HL-60 (cell line): Measurements from ENCODE around the gene CTBP2.

ENCODE experiments used
- DNase-seq, 2 experiments: peaks; one replicate each; pipeline ENCODE4 v3.0.0-alpha.2; 2010 to 2020; ENCODE audit warnings: low read depth in 1 of 2, low spot score in 1 of 2
- H3K27ac ChIP-seq: fragments of 250-450 bp; sonication (Bioruptor Pico); replicated peaks from 2 replicates; pipeline ENCODE4 v1.5.1; 2020; ENCODE audit warnings: mild to moderate bottlenecking, moderate library complexity
- H3K27me3 ChIP-seq: fragments of 250-450 bp; sonication (Bioruptor Pico); 2 replicates; pipeline ENCODE4 v1.5.1; 2021; ENCODE audit warnings: mild to moderate bottlenecking, moderate library complexity; ENCODE audit not compliant: insufficient read depth, poor library complexity, severe bottlenecking
- H3K4me3 ChIP-seq: replicated peaks from 2 replicates; pipeline ENCODE4 v1.5.1; 2011; ENCODE audit warnings: mild to moderate bottlenecking, control low read depth, low read length; ENCODE audit not compliant: insufficient read depth
- CTCF ChIP-seq: IDR thresholded peaks from one replicate; pipeline ENCODE4 v1.5.1; 2011; ENCODE audit warnings: low read length, control low read depth, inconsistent platforms; ENCODE audit not compliant: insufficient read depth
- GABPA ChIP-seq: IDR thresholded peaks from 2 replicates; pipeline ENCODE4 v1.6.1; 2012; ENCODE audit warnings: low read depth
- POLR2AphosphoS5 ChIP-seq: IDR thresholded peaks from 2 replicates; pipeline ENCODE4 v1.6.1; 2012; ENCODE audit warnings: low read depth
- REST ChIP-seq: IDR thresholded peaks from 2 replicates; pipeline ENCODE4 v1.6.1; 2012; ENCODE audit warnings: low read depth; ENCODE audit not compliant: insufficient replicate concordance
- SPI1 ChIP-seq: IDR thresholded peaks from 2 replicates; pipeline ENCODE4 v1.6.1; 2012; ENCODE audit warnings: low read depth, mild to moderate bottlenecking, borderline replicate concordance

CTBP2 gene

GRCh38 chr10:125159486-125159931 is 854 bp downstream of the CTBP2 start:
- peak overlapping the region; percentile 95 for H3K27ac ChIP-seq
- H3K27me3 ChIP-seq = no peaks in the 10 kb centered on the region
- H3K4me3 ChIP-seq = peak overlapping the region; percentile 76
- DNase-seq = no peak
- TF ChIP-seq GABPA (no peak), CTCF (no peak), SPI1 (no peak), POLR2AphosphoS5 (no peak), REST (no peak)

- Histone ChIP-seq H3K4me3 (peak overlapping the region; percentile 76), H3K27me3 (no peaks in the 10 kb centered on the region), H3K27ac (peak overlapping the region; percentile 95)
- TF ChIP-seq SPI1 (no peak), REST (no peak), CTCF (no peak), POLR2AphosphoS5 (no peak), GABPA (no peak)
- peak in 1 of 2 experiments; percentile 36 for DNase-seq
Measured at GRCh38 chr10:125158601-125159485, 1.5 kb downstream of the CTBP2 start.

- no peaks in the 10 kb centered on the region for H3K27me3 ChIP-seq
- H3K27ac ChIP-seq = peak overlapping the region; percentile 91
- no peak for DNase-seq
Measured at GRCh38 chr10:125158275-125158600, 2.1 kb downstream of the CTBP2 start.

More at GRCh38 chr10:125158275-125158600, 2.1 kb downstream of the CTBP2 start:
- no peak for TF ChIP-seq GABPA
- TF ChIP-seq REST = no peak
- TF ChIP-seq SPI1 = no peak
- no peak for TF ChIP-seq CTCF
- TF ChIP-seq POLR2AphosphoS5 = no peak
- H3K4me3 ChIP-seq = peak overlapping the region; percentile 65
